MM.1S (cell line): Measurements from ENCODE around the gene HOXA2.

ENCODE experiments used
- DNase-seq: peaks from one replicate; pipeline ENCODE4 v3.0.0-alpha.2; 2015
- H2AFZ ChIP-seq: fragments of 300-600 bp; sonication (generic); 2 replicates; pipeline ENCODE4 v1.6.0; 2016; ENCODE audit warnings: antibody characterized with exemption, low read length
- H3F3A ChIP-seq: fragments of 300-600 bp; sonication (generic); 2 replicates; pipeline ENCODE4 v1.6.1; 2016; ENCODE audit warnings: mild to moderate bottlenecking, antibody characterized with exemption, low read length, moderate library complexity, mixed read lengths; ENCODE audit not compliant: insufficient read depth
- H3K27ac ChIP-seq: fragments of 300-600 bp; sonication (generic); 2 replicates; pipeline ENCODE4 v1.5.1; 2016; ENCODE audit warnings: mild to moderate bottlenecking, low read length
- H3K27me3 ChIP-seq: fragments of 300-600 bp; sonication (generic); replicated peaks from 2 replicates; pipeline ENCODE4 v1.6.0; 2016; ENCODE audit warnings: low read length; ENCODE audit not compliant: insufficient read depth
- H3K36me3 ChIP-seq: fragments of 300-600 bp; sonication (generic); replicated peaks from 2 replicates; pipeline ENCODE4 v1.6.1; 2016; ENCODE audit warnings: mild to moderate bottlenecking, low read length, mixed read lengths; ENCODE audit not compliant: insufficient read depth
- H3K4me1 ChIP-seq: fragments of 300-600 bp; sonication (generic); 2 replicates; pipeline ENCODE4 v1.6.1; 2016; ENCODE audit warnings: low read length, mixed read lengths
- H3K4me2 ChIP-seq: fragments of 300-600 bp; sonication (generic); 2 replicates; pipeline ENCODE4 v1.6.0; 2016; ENCODE audit warnings: low read depth, low read length
- H3K4me3 ChIP-seq: fragments of 300-600 bp; sonication (generic); 2 replicates; pipeline ENCODE4 v1.5.1; 2016; ENCODE audit warnings: low read length, mixed read lengths
- H3K79me2 ChIP-seq: fragments of 300-600 bp; sonication (generic); 2 replicates; pipeline ENCODE4 v1.6.1; 2016; ENCODE audit warnings: mixed run types, low read length, mixed read lengths
- H3K9ac ChIP-seq: fragments of 300-600 bp; sonication (generic); 2 replicates; pipeline ENCODE4 v1.6.1; 2016; ENCODE audit warnings: low read length, mixed read lengths
- H3K9me2 ChIP-seq: fragments of 300-600 bp; sonication (generic); replicated peaks from 2 replicates; pipeline ENCODE4 v1.6.1; 2016; ENCODE audit warnings: mild to moderate bottlenecking, low read length, mixed read lengths; ENCODE audit not compliant: insufficient read depth
- H3K9me3 ChIP-seq: fragments of 300-600 bp; sonication (generic); replicated peaks from 2 replicates; pipeline ENCODE4 v1.6.1; 2016; ENCODE audit warnings: mild to moderate bottlenecking, low read length, mixed read lengths; ENCODE audit not compliant: insufficient read depth
- H4K20me1 ChIP-seq: fragments of 300-600 bp; sonication (generic); 2 replicates; pipeline ENCODE4 v1.6.1; 2016; ENCODE audit warnings: mild to moderate bottlenecking, low read length, moderate library complexity, mixed read lengths; ENCODE audit not compliant: insufficient read depth
- CTCF ChIP-seq: fragments of 300-600 bp; sonication (generic); IDR thresholded peaks from 2 replicates; pipeline ENCODE4 v1.5.1; 2016; ENCODE audit warnings: antibody characterized with exemption, low read length, mixed read lengths
- EZH2 ChIP-seq: fragments of 300-600 bp; sonication (generic); optimal IDR thresholded peaks from 2 replicates; pipeline ENCODE3; 2017; ENCODE audit warnings: low read depth, mild to moderate bottlenecking, antibody characterized with exemption, low read length, mixed read lengths
- EZH2phosphoT487 ChIP-seq: fragments of 300-600 bp; sonication (generic); IDR thresholded peaks from 2 replicates; pipeline ENCODE4 v1.6.1; 2018; ENCODE audit warnings: antibody characterized with exemption, low read length

The HOXA2 gene

GRCh38 chr7:27141923-27142579 is 39.6 kb upstream of the HOXA2 start:
- no peaks in the 10 kb centered on the region for H3K9me3 ChIP-seq
- peaks cover 9% of the 10 kb centered on the region; the same call in 1 of the 2 replicates for H3K27me3 ChIP-seq
- TF ChIP-seq EZH2phosphoT487 (no peak), CTCF (no peak), EZH2 (no peak)
- no peaks in the 10 kb centered on the region for H4K20me1 ChIP-seq
- no peak overlapping the region for H3K9ac ChIP-seq
- no peaks in the 10 kb centered on the region for H3K9me2 ChIP-seq
- H3K36me3 ChIP-seq: no peaks in the 10 kb centered on the region
- no peaks in the 10 kb centered on the region for H3K4me1 ChIP-seq
- H2AFZ ChIP-seq: no peak overlapping the region
- no peaks in the 10 kb centered on the region for H3K79me2 ChIP-seq
- DNase-seq: no peak
- no peaks in the 10 kb centered on the region for H3F3A ChIP-seq
- H3K27ac ChIP-seq: no peak overlapping the region
- no peak overlapping the region for H3K4me3 ChIP-seq
- H3K4me2 ChIP-seq: no peak overlapping the region

GRCh38 chr7:27141137-27141922 is 38.8 kb upstream of the HOXA2 start:
- no peak overlapping the region for H3K9ac ChIP-seq
- no peaks in the 10 kb centered on the region for H3K79me2 ChIP-seq

GRCh38 chr7:27140126-27140857 is 37.8 kb upstream of the HOXA2 start:
- Histone ChIP-seq H3K27me3 (no peaks in the 10 kb centered on the region), H3K4me3 (no peak overlapping the region), H3K4me1 (no peaks in the 10 kb centered on the region), H3K27ac (no peak overlapping the region), H2AFZ (no peak overlapping the region), H3K36me3 (no peaks in the 10 kb centered on the region), H3K9me2 (no peaks in the 10 kb centered on the region), H3K79me2 (no peaks in the 10 kb centered on the region), H3K9me3 (no peaks in the 10 kb centered on the region), H3F3A (no peaks in the 10 kb centered on the region), H3K9ac (no peak overlapping the region), H3K4me2 (no peak overlapping the region), H4K20me1 (no peaks in the 10 kb centered on the region)
- TF ChIP-seq CTCF: no peak
- TF ChIP-seq EZH2phosphoT487: no peak
- TF ChIP-seq EZH2: no peak
- no peak for DNase-seq

More at GRCh38 chr7:27141137-27141922, 38.8 kb upstream of the HOXA2 start:
- Histone ChIP-seq H2AFZ (no peak overlapping the region), H3F3A (no peaks in the 10 kb centered on the region), H3K27ac (no peak overlapping the region), H3K36me3 (no peaks in the 10 kb centered on the region), H3K9me3 (no peaks in the 10 kb centered on the region), H3K9me2 (no peaks in the 10 kb centered on the region), H4K20me1 (no peaks in the 10 kb centered on the region), H3K4me3 (no peak overlapping the region), H3K4me2 (no peak overlapping the region), H3K27me3 (peaks cover 2% of the 10 kb centered on the region; the same call in 1 of the 2 replicates), H3K4me1 (no peaks in the 10 kb centered on the region)
- TF ChIP-seq EZH2: no peak
- TF ChIP-seq CTCF: no peak
- TF ChIP-seq EZH2phosphoT487: no peak
- DNase-seq: no peak
